ENCODE measurements around the gene GLP1R. TPM values are rescaled to one million over a fixed set of nuclear protein-coding genes. Genes with fewer than 3 reads are reported as not detected.

The GLP1R gene
- total and polyA plus RNA-seq, 2 of the 13 experiments (the other 11 are each of a cell fraction or from before 2014, with no cell fraction given) = not detected

GRCh38 chr6:39037707-39038106 lies 10.9 kb upstream of the GLP1R start:
- Histone ChIP-seq H3K9ac (ENCODE audit: insufficient read depth, low read depth, low read length) (no peak overlapping the region), H3K79me2 (ENCODE audit: insufficient read depth, low read length) (no peaks in the 10 kb centered on the region), H3K27me3 (ENCODE audit: control insufficient read depth in 1 of 2, insufficient read depth in 2 of 2, low read length in 2 of 2) (peaks cover 6 to 39% of the 10 kb centered on the region in 2 experiments), H4K20me1 (ENCODE audit: insufficient read depth, low read length) (no peaks in the 10 kb centered on the region), H3K36me3 (replicated peaks in 1 of 2; ENCODE audit: control insufficient read depth in 1 of 2, insufficient read depth in 2 of 2, low read length in 2 of 2) (no peaks in the 10 kb centered on the region), H3K4me3 (replicated peaks in 1 of 3; ENCODE audit: insufficient read depth in 1 of 3, low read depth in 2 of 3, low read length in 3 of 3) (no peak overlapping the region), H3K4me2 (ENCODE audit: low read depth, low read length) (no peak overlapping the region), H3K9me3 (ENCODE audit: low read length) (no peaks in the 10 kb centered on the region), H3K4me1 (ENCODE audit: insufficient read depth, low read length) (no peaks in the 10 kb centered on the region), H2AFZ (ENCODE audit: low read length) (no peak overlapping the region), H3K27ac (ENCODE audit: extremely low read length, insufficient read depth, low read length) (no peak overlapping the region)
- no peak for TF ChIP-seq RFXANK (CRISPR knock-in tag; IDR thresholded peaks at IDR 0.05)
- no peak for TF ChIP-seq ZNF343 (CRISPR knock-in tag; IDR thresholded peaks at IDR 0.05)
- no peak for TF ChIP-seq ZFP62 (CRISPR knock-in tag; IDR thresholded peaks at IDR 0.05)
- no peak for TF ChIP-seq ZNF143 (CRISPR knock-in tag; IDR thresholded peaks at IDR 0.05)
- TF ChIP-seq ZSCAN9 (CRISPR knock-in tag; IDR thresholded peaks at IDR 0.05; ENCODE audit: borderline replicate concordance) = no peak
- no peak for TF ChIP-seq ZNF614 (CRISPR knock-in tag; IDR thresholded peaks at IDR 0.05; ENCODE audit: borderline replicate concordance)
- no peak for TF ChIP-seq SALL2 (CRISPR knock-in tag; IDR thresholded peaks at IDR 0.05)
- no TSS peak for BruUV-seq (replicated peaks)
- intact Hi-C loops (cut with micrococcal nuclease; ENCODE audit: unreplicated experiment) = loop anchor here (5.0 kb wide), 1 partner anchor 395 kb away; no protein-coding TSS in a partner anchor
- in situ Hi-C loops (cut with HindIII; ENCODE audit: extremely low pct_ligation_motif_present, low pct_unique_long_range_greater_than_20kb) = no loop called here
- ATAC-seq (no peak), DNase-seq (ENCODE audit: low spot score) (no peak), FAIRE-seq (no peak)
- ChIA-PET CTCF (ENCODE audit: low intra/inter-chr PET ratio, low total read pairs) (no interaction called here), POLR2A (no interaction called here)
- 0% methylated on average over 6 of the region's 6 CpGs for WGBS (ENCODE audit: low lambda C conversion rate)

- no peaks in the 10 kb centered on the region for H4K20me1 ChIP-seq (ENCODE audit: insufficient read depth, low read length)
- BruUV-seq (replicated peaks) = no TSS peak
- ChIA-PET CTCF (ENCODE audit: low intra/inter-chr PET ratio, low total read pairs) (no interaction called here), POLR2A (no interaction called here)
- no peak overlapping the region for H3K4me3 ChIP-seq (replicated peaks in 1 of 3; ENCODE audit: insufficient read depth in 1 of 3, low read depth in 2 of 3, low read length in 3 of 3)
- H3K27me3 ChIP-seq (ENCODE audit: control insufficient read depth in 1 of 2, insufficient read depth in 2 of 2, low read length in 2 of 2) = peaks cover 6 to 36% of the 10 kb centered on the region in 2 experiments
- no peak overlapping the region for H3K27ac ChIP-seq (ENCODE audit: extremely low read length, insufficient read depth, low read length)
- no peak overlapping the region for H3K9ac ChIP-seq (ENCODE audit: insufficient read depth, low read depth, low read length)
- no peaks in the 10 kb centered on the region for H3K9me3 ChIP-seq (ENCODE audit: low read length)
- TF ChIP-seq ZNF644 (CRISPR knock-in tag; IDR thresholded peaks at IDR 0.05; ENCODE audit: low read depth) (no peak), ATF5 (CRISPR knock-in tag; IDR thresholded peaks at IDR 0.05; ENCODE audit: low read depth) (no peak), MTA1 (CRISPR knock-in tag; IDR thresholded peaks at IDR 0.05; ENCODE audit: borderline replicate concordance) (no peak), ZNF569 (CRISPR knock-in tag; IDR thresholded peaks at IDR 0.05; ENCODE audit: borderline replicate concordance) (no peak), ASH2L (IDR thresholded peaks at IDR 0.05; ENCODE audit: insufficient read length, low read depth, low read length) (no peak), ZNF543 (CRISPR knock-in tag; IDR thresholded peaks at IDR 0.05) (no peak), ZNF24 (IDR thresholded peaks at IDR 0.05) (no peak), JDP2 (CRISPR knock-in tag; IDR thresholded peaks at IDR 0.05; ENCODE audit: borderline replicate concordance) (no peak), ATF1 (CRISPR knock-in tag; IDR thresholded peaks at IDR 0.05) (no peak), ZBTB4 (CRISPR knock-in tag; IDR thresholded peaks at IDR 0.05; ENCODE audit: borderline replicate concordance) (no peak), ZKSCAN8 (CRISPR knock-in tag; IDR thresholded peaks at IDR 0.05; ENCODE audit: borderline replicate concordance) (no peak)
- 14% methylated on average over 10 of the region's 10 CpGs for WGBS (ENCODE audit: low lambda C conversion rate)
- no peaks in the 10 kb centered on the region for H3K4me1 ChIP-seq (ENCODE audit: insufficient read depth, low read length)
- H2AFZ ChIP-seq (ENCODE audit: low read length) = no peak overlapping the region
- FAIRE-seq (no peak), ATAC-seq (no peak), DNase-seq (ENCODE audit: low spot score) (no peak)
- intact Hi-C loops (cut with micrococcal nuclease; ENCODE audit: unreplicated experiment) (no loop called here), in situ Hi-C loops (cut with HindIII; ENCODE audit: extremely low pct_ligation_motif_present, low pct_unique_long_range_greater_than_20kb) (no loop called here)
- no peaks in the 10 kb centered on the region for H3K36me3 ChIP-seq (replicated peaks in 1 of 2; ENCODE audit: control insufficient read depth in 1 of 2, insufficient read depth in 2 of 2, low read length in 2 of 2)
- no peaks in the 10 kb centered on the region for H3K79me2 ChIP-seq (ENCODE audit: insufficient read depth, low read length)
- H3K4me2 ChIP-seq (ENCODE audit: low read depth, low read length) = no peak overlapping the region
Observed at GRCh38 chr6:39040080-39040673, 8.4 kb upstream of the GLP1R start.
